H1 (cell line): Measurements from ENCODE around the gene SPATA33. TPM values are rescaled to one million over a fixed set of nuclear protein-coding genes. Genes with fewer than 3 reads are reported as not detected.

Experiments used
- CTCF ChIA-PET: fragments of 300-600 bp; sonication (Branson Sonifier 250); formaldehyde crosslinking; loops from one replicate; lab custom pipeline; 2021; ENCODE audit not compliant: partially characterized antibody; lab: Charles Lee
- POLR2A ChIA-PET: fragments of 300-600 bp; sonication (Branson Sonifier 250); formaldehyde crosslinking; loops from one replicate; lab custom pipeline; 2021; ENCODE audit warnings: inconsistent platforms; ENCODE audit not compliant: partially characterized antibody; lab: Charles Lee
- DNase-seq, 2 experiments: peaks; one replicate each; pipeline versions ENCODE4 v3.0.0 to v3.0.0-alpha.2; 2010 to 2022; ENCODE audit warnings: low spot score in 2 of 2, low read depth in 1 of 2, mixed read lengths in 1 of 2
- FAIRE-seq: peaks from 2 replicates; lab custom pipeline; 2011; peaks lifted over from hg19 to GRCh38; lab: Jason Lieb, UNC
- H2AFZ ChIP-seq: 2 replicates; pipeline ENCODE4 v1.8.1; 2012; ENCODE audit warnings: low read length, inconsistent platforms
- H2AK5ac ChIP-seq: 2 replicates; pipeline ENCODE4 v1.6.1; 2013; ENCODE audit warnings: low read depth, low read length
- H2BK120ac ChIP-seq: replicated peaks from 2 replicates; pipeline ENCODE3; 2013; ENCODE audit warnings: low read depth, low read length, inconsistent platforms
- H2BK12ac ChIP-seq: 2 replicates; pipeline ENCODE4 v1.6.1; 2013; ENCODE audit warnings: low read depth, low read length
- H2BK15ac ChIP-seq: 2 replicates; pipeline ENCODE4 v1.6.1; 2013; ENCODE audit warnings: low read length
- H2BK20ac ChIP-seq: 2 replicates; pipeline ENCODE4 v1.6.1; 2013; ENCODE audit warnings: low read length
- H2BK5ac ChIP-seq: 2 replicates; pipeline ENCODE4 v1.6.1; 2013; ENCODE audit warnings: low read depth, low read length
- H3K14ac ChIP-seq: 2 replicates; pipeline ENCODE4 v1.6.1; 2013; ENCODE audit warnings: inconsistent platforms; ENCODE audit not compliant: insufficient read length
- H3K18ac ChIP-seq: 2 replicates; pipeline ENCODE4 v1.6.1; 2013; ENCODE audit warnings: low read length; ENCODE audit errors: extremely low read depth
- H3K23ac ChIP-seq: 2 replicates; pipeline ENCODE4 v1.6.1; 2013; ENCODE audit warnings: inconsistent platforms; ENCODE audit not compliant: insufficient read length
- H3K23me2 ChIP-seq: 2 replicates; pipeline ENCODE4 v1.6.1; 2013; ENCODE audit warnings: low read depth, low read length
- H3K27ac ChIP-seq: 2 replicates; pipeline ENCODE4 v1.6.1; 2011; ENCODE audit warnings: low read depth, low read length, inconsistent platforms
- H3K27me3 ChIP-seq, 4 experiments: replicated peaks in 1 of 4; 1 replicate in 1 of 4; 2 replicates in 3 of 4; pipeline versions ENCODE4 v1.6.1 to v1.8.1; 2011 to 2013; ENCODE audit warnings: low read length in 3 of 4, mild to moderate bottlenecking in 3 of 4, inconsistent platforms in 2 of 4, mixed read lengths in 2 of 4, moderate library complexity in 1 of 4; ENCODE audit not compliant: control insufficient read depth in 3 of 4, insufficient read depth in 3 of 4; ENCODE audit errors: extremely low read depth in 1 of 4
- H3K36me3 ChIP-seq, 4 experiments: 2 replicates each; pipeline versions ENCODE4 v1.6.1 to v1.8.1; 2011 to 2013; ENCODE audit warnings: mild to moderate bottlenecking in 4 of 4, low read length in 3 of 4, moderate library complexity in 2 of 4, control low read depth in 1 of 4, inconsistent platforms in 1 of 4; ENCODE audit not compliant: insufficient read depth in 4 of 4, control insufficient read depth in 2 of 4
- H3K4ac ChIP-seq: replicated peaks from 2 replicates; pipeline ENCODE3; 2013; ENCODE audit warnings: low read length, low read depth, mixed read lengths, inconsistent platforms; ENCODE audit not compliant: insufficient read length
- H3K4me1 ChIP-seq, 4 experiments: replicated peaks in 1 of 4; 1 replicate in 1 of 4; 2 replicates in 3 of 4; pipeline versions ENCODE4 v1.6.1 to v1.8.1; 2011 to 2013; ENCODE audit warnings: low read length in 3 of 4, inconsistent platforms in 2 of 4, mixed read lengths in 1 of 4; ENCODE audit not compliant: insufficient read depth in 4 of 4, control insufficient read depth in 3 of 4
- H3K4me2 ChIP-seq, 2 experiments: 2 replicates each; pipeline versions ENCODE4 v1.6.1 to v1.8.1; 2011 to 2013; ENCODE audit warnings: low read depth in 2 of 2, low read length in 2 of 2, control low read depth in 1 of 2, inconsistent platforms in 1 of 2, mild to moderate bottlenecking in 1 of 2; ENCODE audit not compliant: insufficient read depth in 1 of 2
- H3K4me3 ChIP-seq, 4 experiments: fragments of 200-600, 300-600 bp in 1 of 4; sonication (generic), shearing (Covaris generic), sonication (Bioruptor Twin) in 1 of 4; 2 replicates each; pipeline versions ENCODE4 v1.5.1 to v1.8.1; 2011 to 2016; ENCODE audit warnings: low read length in 4 of 4, low read depth in 3 of 4, control low read depth in 2 of 4, inconsistent platforms in 2 of 4, mild to moderate bottlenecking in 2 of 4, mixed read lengths in 1 of 4, moderate library complexity in 1 of 4; ENCODE audit not compliant: insufficient read depth in 2 of 4; ENCODE audit errors: extremely low read depth in 1 of 4
- H3K56ac ChIP-seq: replicated peaks from 2 replicates; pipeline ENCODE3; 2013; ENCODE audit warnings: low read depth, mild to moderate bottlenecking, mixed read lengths, low read length, inconsistent platforms; ENCODE audit not compliant: insufficient read length
- H3K79me1 ChIP-seq: 2 replicates; pipeline ENCODE4 v1.6.1; 2013; ENCODE audit warnings: low read depth, low read length, control low read depth
- H3K79me2 ChIP-seq, 2 experiments: 2 replicates each; pipeline versions ENCODE4 v1.6.1 to v1.8.1; 2012 to 2013; ENCODE audit warnings: low read length in 2 of 2, mild to moderate bottlenecking in 2 of 2, inconsistent platforms in 1 of 2; ENCODE audit not compliant: insufficient read depth in 2 of 2, control insufficient read depth in 1 of 2
- H3K9ac ChIP-seq, 4 experiments: replicated peaks in 1 of 4; 1 replicate in 1 of 4; 2 replicates in 3 of 4; pipeline versions ENCODE4 v1.6.1 to v1.8.1; 2011 to 2013; ENCODE audit warnings: low read depth in 3 of 4, low read length in 3 of 4, control low read depth in 2 of 4, mild to moderate bottlenecking in 2 of 4, moderate library complexity in 2 of 4, inconsistent platforms in 1 of 4; ENCODE audit errors: extremely low read depth in 1 of 4
- H3K9me3 ChIP-seq, 2 experiments: 2 replicates each; pipeline versions ENCODE4 v1.6.1 to v1.8.1; 2012 to 2013; ENCODE audit warnings: mild to moderate bottlenecking in 2 of 2, moderate library complexity in 2 of 2, control low read depth in 1 of 2, inconsistent platforms in 1 of 2, low read depth in 1 of 2, low read length in 1 of 2, mixed read lengths in 1 of 2; ENCODE audit not compliant: insufficient read depth in 2 of 2
- H4K20me1 ChIP-seq, 2 experiments: replicated peaks in 1 of 2; 2 replicates each; pipeline versions ENCODE3 to v1.8.1; 2011 to 2013; ENCODE audit warnings: inconsistent platforms in 2 of 2, low read length in 2 of 2, mild to moderate bottlenecking in 1 of 2; ENCODE audit not compliant: insufficient read depth in 2 of 2, control insufficient read depth in 1 of 2
- H4K5ac ChIP-seq: 2 replicates; pipeline ENCODE4 v1.6.1; 2013; ENCODE audit warnings: low read length, low read depth, mixed read lengths, inconsistent platforms; ENCODE audit not compliant: insufficient read length
- H4K8ac ChIP-seq: 2 replicates; pipeline ENCODE4 v1.8.0; 2013; ENCODE audit warnings: mild to moderate bottlenecking, moderate library complexity, low read length, inconsistent platforms; ENCODE audit not compliant: insufficient read depth; ENCODE audit errors: extremely low read depth
- H4K91ac ChIP-seq: replicated peaks from 2 replicates; pipeline ENCODE3; 2013; ENCODE audit warnings: low read length, mixed read lengths, inconsistent platforms; ENCODE audit not compliant: insufficient read length
- ATF3 ChIP-seq: IDR thresholded peaks from 2 replicates; pipeline ENCODE4 v1.6.1; 2011; ENCODE audit warnings: low read depth, mild to moderate bottlenecking, low read length; ENCODE audit not compliant: insufficient read depth
- BACH1 ChIP-seq: IDR thresholded peaks from 2 replicates; pipeline ENCODE4 v1.6.1; 2012; ENCODE audit warnings: low read length, improper control_type of control experiment
- BCL11A ChIP-seq, 2 experiments: IDR thresholded peaks; one replicate each; pipeline ENCODE4 v1.6.1; 2011; ENCODE audit warnings: low read depth in 2 of 2, low read length in 2 of 2, mild to moderate bottlenecking in 2 of 2
- CBX5 ChIP-seq: fragments of 300-800, 300-1000 bp; sonication (generic); IDR thresholded peaks from 2 replicates; pipeline ENCODE4 v1.7.1; 2016; ENCODE audit warnings: antibody characterized with exemption, low read length, low read depth
- HDAC2 ChIP-seq, 2 experiments: fragments of 300-600 bp in 1 of 2; sonication (generic) in 1 of 2; IDR thresholded peaks; 2 replicates each; pipeline ENCODE4 v1.6.1; 2011 to 2012; ENCODE audit warnings: low read depth in 2 of 2, low read length in 2 of 2, mild to moderate bottlenecking in 2 of 2, moderate library complexity in 2 of 2, borderline replicate concordance in 1 of 2, inconsistent platforms in 1 of 2
- TEAD4 ChIP-seq: IDR thresholded peaks from 2 replicates; pipeline ENCODE4 v1.6.1; 2012; ENCODE audit warnings: low read depth, low read length, inconsistent platforms, mixed read lengths
- WGBS, 2 experiments: shearing (Covaris generic) in 1 of 2; methylation state at CpG; one replicate each; pipeline versions ENCODE4 v1.1.6 to v1.1.7; 2013 to 2015; ENCODE audit warnings: low lambda C conversion rate in 2 of 2, mixed read lengths in 2 of 2, inconsistent platforms in 1 of 2, low coverage in 1 of 2, missing lambda C conversion rate in 1 of 2; ENCODE audit not compliant: insufficient replicate concordance in 2 of 2, insufficient coverage in 1 of 2, insufficient read length in 1 of 2; ENCODE audit errors: extremely low coverage in 1 of 2, missing lambda C conversion rate in 1 of 2; 5-methylcytosine and 5-hydroxymethylcytosine counted together
- polyA plus RNA-seq, 7 experiments: library from polyadenylated mRNA; depleted of rRNA in 3 of 7; stranded (reverse) in 5 of 7; unstranded in 2 of 7; fragments of >200 nt in 5 of 7; fragments of 200-250 nt in 2 of 7; gene quantifications; 1 replicate in 5 of 7; 2 replicates in 1 of 7; 4 replicates in 1 of 7; pipeline versions ENCODE4 v1.2.1 to v1.2.3, GENCODE V29; 2011 to 2013; ENCODE audit warnings: missing spikeins in 2 of 7, mixed read lengths in 2 of 7
- total RNA-seq: library from RNA; stranded (reverse); fragmentation: NEBNext Ultra II Directional; extraction: Animal tissue kit (Norgen Biotek cat#: 25700); gene quantifications from 2 replicates; pipeline ENCODE4 v1.2.1, GENCODE V29; 2021

The SPATA33 gene
- total and polyA plus RNA-seq, 2 of the 8 experiments (the other 6 are each of a cell fraction or from before 2014, with no cell fraction given) = 5.4 to 16.9 TPM

- Histone ChIP-seq H2BK5ac (no peak overlapping the region), H3K56ac (no peak overlapping the region), H3K18ac (no peak overlapping the region), H4K8ac (no peak overlapping the region; the same call in 1 of the 2 replicates), H3K27ac (no peak overlapping the region), H3K9me3 (no peaks in the 10 kb centered on the region), H3K4me3 (no peak overlapping the region), H2BK20ac (no peak overlapping the region), H2AK5ac (no peak overlapping the region), H4K91ac (no peak overlapping the region), H3K14ac (no peak overlapping the region), H3K4me1 (no peaks in the 10 kb centered on the region), H3K23me2 (no peaks in the 10 kb centered on the region), H4K5ac (no peak overlapping the region), H3K4ac (no peak overlapping the region), H2AFZ (no peak overlapping the region), H4K20me1 (peaks cover 0 to 27% of the 10 kb centered on the region in 2 experiments), H2BK15ac (no peak overlapping the region), H3K23ac (no peak overlapping the region), H3K36me3 (peaks cover 3 to 40% (median 18%) of the 10 kb centered on the region in 4 experiments; a peak in 7 of 8 replicates), H3K79me1 (peaks cover 6% of the 10 kb centered on the region), H3K27me3 (no peaks in the 10 kb centered on the region), H2BK12ac (no peak overlapping the region), H2BK120ac (no peak overlapping the region), H3K4me2 (no peak overlapping the region), H3K9ac (no peak overlapping the region), H3K79me2 (peaks cover 0 to 2% of the 10 kb centered on the region in 2 experiments; a peak in 1 of 4 replicates)
- ChIA-PET CTCF (interaction anchor here (0.7 to 1.2 kb wide), 2 partner anchors 17 to 26 kb away, joined by 4 read pairs; no protein-coding TSS in a partner anchor), POLR2A (interaction anchor here (1.4 to 6.6 kb wide), 2 partner anchors 14 to 18 kb away, joined by 3 to 36 read pairs; no protein-coding TSS in a partner anchor)
- FAIRE-seq = no peak
- DNase-seq = no peak
- WGBS, 2 experiments = 95% methylated on average over 11 of the region's 11 CpGs; no CpG with 5 or more reads in 1 of the 2 experiments
- TF ChIP-seq BACH1 = no peak
- no peak for TF ChIP-seq BCL11A (IDR thresholded peaks at IDR 0.05; ENCODE audit: low read depth in 2 of 2, low read length in 2 of 2)
- no peak for TF ChIP-seq ATF3
- no peak for TF ChIP-seq HDAC2 (IDR thresholded peaks at IDR 0.05; ENCODE audit: borderline replicate concordance in 1 of 2, low read depth in 2 of 2, low read length in 2 of 2)
- no peak for TF ChIP-seq CBX5
- no peak for TF ChIP-seq TEAD4
Observed at GRCh38 chr16:89693289-89693731, 35.7 kb downstream of the SPATA33 start.
